Measurements from ENCODE around the gene HECW1.

DNA sequence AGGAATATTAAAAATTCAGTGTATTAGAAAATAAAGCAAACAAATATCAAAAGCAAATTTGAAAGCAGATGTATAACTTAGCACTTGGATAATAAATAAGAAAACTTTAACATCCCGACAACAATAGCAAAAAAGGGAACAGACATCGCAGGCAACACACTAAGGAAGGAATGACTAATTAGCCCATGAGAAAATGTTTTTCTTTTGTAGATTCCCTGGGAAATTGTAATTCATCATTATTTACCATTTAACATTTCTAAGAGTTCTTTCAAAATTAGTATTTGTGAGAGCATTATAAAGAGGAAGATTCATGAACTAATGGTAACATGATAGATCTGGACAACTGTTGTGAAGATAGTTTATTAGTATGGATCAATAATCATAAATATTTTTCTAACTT is 364.4 kb downstream of the HECW1 start:
- no peak for TF ChIP-seq SIN3A (IDR thresholded peaks at IDR 0.05; ENCODE audit: borderline replicate concordance, insufficient read depth, low read length)
- TF ChIP-seq POLR2AphosphoS5 (IDR thresholded peaks at IDR 0.05; ENCODE audit: low read depth, low read length) = no peak
- no peak for TF ChIP-seq FOXP2 (optimal IDR thresholded peaks at IDR 0.05; ENCODE audit: borderline replicate concordance, extremely low read depth, extremely low read length, insufficient read depth)
- TF ChIP-seq, protein P1, sequence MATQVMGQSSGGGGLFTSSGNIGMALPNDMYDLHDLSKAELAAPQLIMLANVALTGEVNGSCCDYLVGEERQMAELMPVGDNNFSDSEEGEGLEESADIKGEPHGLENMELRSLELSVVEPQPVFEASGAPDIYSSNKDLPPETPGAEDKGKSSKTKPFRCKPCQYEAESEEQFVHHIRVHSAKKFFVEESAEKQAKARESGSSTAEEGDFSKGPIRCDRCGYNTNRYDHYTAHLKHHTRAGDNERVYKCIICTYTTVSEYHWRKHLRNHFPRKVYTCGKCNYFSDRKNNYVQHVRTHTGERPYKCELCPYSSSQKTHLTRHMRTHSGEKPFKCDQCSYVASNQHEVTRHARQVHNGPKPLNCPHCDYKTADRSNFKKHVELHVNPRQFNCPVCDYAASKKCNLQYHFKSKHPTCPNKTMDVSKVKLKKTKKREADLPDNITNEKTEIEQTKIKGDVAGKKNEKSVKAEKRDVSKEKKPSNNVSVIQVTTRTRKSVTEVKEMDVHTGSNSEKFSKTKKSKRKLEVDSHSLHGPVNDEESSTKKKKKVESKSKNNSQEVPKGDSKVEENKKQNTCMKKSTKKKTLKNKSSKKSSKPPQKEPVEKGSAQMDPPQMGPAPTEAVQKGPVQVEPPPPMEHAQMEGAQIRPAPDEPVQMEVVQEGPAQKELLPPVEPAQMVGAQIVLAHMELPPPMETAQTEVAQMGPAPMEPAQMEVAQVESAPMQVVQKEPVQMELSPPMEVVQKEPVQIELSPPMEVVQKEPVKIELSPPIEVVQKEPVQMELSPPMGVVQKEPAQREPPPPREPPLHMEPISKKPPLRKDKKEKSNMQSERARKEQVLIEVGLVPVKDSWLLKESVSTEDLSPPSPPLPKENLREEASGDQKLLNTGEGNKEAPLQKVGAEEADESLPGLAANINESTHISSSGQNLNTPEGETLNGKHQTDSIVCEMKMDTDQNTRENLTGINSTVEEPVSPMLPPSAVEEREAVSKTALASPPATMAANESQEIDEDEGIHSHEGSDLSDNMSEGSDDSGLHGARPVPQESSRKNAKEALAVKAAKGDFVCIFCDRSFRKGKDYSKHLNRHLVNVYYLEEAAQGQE (IDR thresholded peaks at IDR 0.05; ENCODE audit: insufficient read depth in 1 of 2, low read depth in 2 of 2, low read length in 2 of 2) = no peak
